Type B pancreatic cell (in vitro differentiated cells): ENCODE results near the gene LRRFIP1. TPM values are rescaled to one million over a fixed set of nuclear protein-coding genes. Genes with fewer than 3 reads are reported as not detected.

ENCODE experiments used
- DNase-seq: peaks from one replicate; pipeline ENCODE4 v3.0.0; 2021; ENCODE audit warnings: mixed read lengths; ENCODE audit not compliant: unreplicated experiment; ENCODE audit errors: extremely low spot score
- H3K27ac Mint-ChIP-seq: 2 replicates; pipeline ENCODE4 v1.8.0; 2021; ENCODE audit warnings: mild to moderate bottlenecking, mixed read lengths
- H3K27me3 Mint-ChIP-seq: 2 replicates; pipeline ENCODE4 v1.8.0; 2021; ENCODE audit warnings: mixed read lengths
- H3K36me3 Mint-ChIP-seq: 2 replicates; pipeline ENCODE4 v1.8.0; 2021; ENCODE audit warnings: mixed read lengths
- H3K4me1 Mint-ChIP-seq: one replicate; pipeline ENCODE4 v1.8.0; 2021; ENCODE audit warnings: mixed read lengths; ENCODE audit not compliant: unreplicated experiment
- H3K4me3 Mint-ChIP-seq: 2 replicates; pipeline ENCODE4 v1.8.0; 2021; ENCODE audit warnings: mild to moderate bottlenecking, mixed read lengths
- H3K9me3 Mint-ChIP-seq: 2 replicates; pipeline ENCODE4 v1.8.0; 2021; ENCODE audit warnings: mixed read lengths
- total RNA-seq: library from RNA; stranded (reverse); gene quantifications from 2 replicates; pipeline ENCODE4 v1.2.1, GENCODE V29; 2021; ENCODE audit warnings: low replicate concordance
- TF ChIP-seq, protein P1 (sequence below): fragments of 200-600 bp; sonication (generic); conservative IDR thresholded peaks from 2 replicates; pipeline ENCODE4 v1.5.0; 2021; ENCODE audit warnings: antibody characterized with exemption, mild to moderate bottlenecking

LRRFIP1 gene
- total RNA-seq, 1 donor from 2014 or later = 53.8 TPM

- Mint-ChIP-seq H3K9me3 (no peaks in the 10 kb centered on the region), H3K36me3 (no peaks in the 10 kb centered on the region), H3K27me3 (peaks cover 11% of the 10 kb centered on the region), H3K4me3 (no peak overlapping the region), H3K4me1 (peaks cover 26% of the 10 kb centered on the region), H3K27ac (no peak overlapping the region)
- no peak for DNase-seq
- TF ChIP-seq, protein P1, sequence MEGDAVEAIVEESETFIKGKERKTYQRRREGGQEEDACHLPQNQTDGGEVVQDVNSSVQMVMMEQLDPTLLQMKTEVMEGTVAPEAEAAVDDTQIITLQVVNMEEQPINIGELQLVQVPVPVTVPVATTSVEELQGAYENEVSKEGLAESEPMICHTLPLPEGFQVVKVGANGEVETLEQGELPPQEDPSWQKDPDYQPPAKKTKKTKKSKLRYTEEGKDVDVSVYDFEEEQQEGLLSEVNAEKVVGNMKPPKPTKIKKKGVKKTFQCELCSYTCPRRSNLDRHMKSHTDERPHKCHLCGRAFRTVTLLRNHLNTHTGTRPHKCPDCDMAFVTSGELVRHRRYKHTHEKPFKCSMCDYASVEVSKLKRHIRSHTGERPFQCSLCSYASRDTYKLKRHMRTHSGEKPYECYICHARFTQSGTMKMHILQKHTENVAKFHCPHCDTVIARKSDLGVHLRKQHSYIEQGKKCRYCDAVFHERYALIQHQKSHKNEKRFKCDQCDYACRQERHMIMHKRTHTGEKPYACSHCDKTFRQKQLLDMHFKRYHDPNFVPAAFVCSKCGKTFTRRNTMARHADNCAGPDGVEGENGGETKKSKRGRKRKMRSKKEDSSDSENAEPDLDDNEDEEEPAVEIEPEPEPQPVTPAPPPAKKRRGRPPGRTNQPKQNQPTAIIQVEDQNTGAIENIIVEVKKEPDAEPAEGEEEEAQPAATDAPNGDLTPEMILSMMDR = no peak
Observed at GRCh38 chr2:237596520-237597195, 30.7 kb upstream of the LRRFIP1 start.

GRCh38 chr2:237597196-237598145 is 29.9 kb upstream of the LRRFIP1 start:
- no peaks in the 10 kb centered on the region for H3K36me3 Mint-ChIP-seq
- TF ChIP-seq, protein P1 = no peak
- no peak for DNase-seq
- no peak overlapping the region for H3K27ac Mint-ChIP-seq
- no peak overlapping the region for H3K4me3 Mint-ChIP-seq
- peaks cover 32% of the 10 kb centered on the region for H3K4me1 Mint-ChIP-seq
- H3K27me3 Mint-ChIP-seq = peaks cover 11% of the 10 kb centered on the region
- no peaks in the 10 kb centered on the region for H3K9me3 Mint-ChIP-seq

GRCh38 chr2:237598468-237599208 is 28.7 kb upstream of the LRRFIP1 start:
- DNase-seq = no peak
- Mint-ChIP-seq H3K4me3 (no peak overlapping the region), H3K27ac (no peak overlapping the region), H3K9me3 (no peaks in the 10 kb centered on the region), H3K27me3 (peaks cover 11% of the 10 kb centered on the region), H3K36me3 (no peaks in the 10 kb centered on the region), H3K4me1 (peaks cover 39% of the 10 kb centered on the region)
- TF ChIP-seq, protein P1 = no peak

GRCh38 chr2:237599465-237600110 is 27.8 kb upstream of the LRRFIP1 start:
- H3K27ac Mint-ChIP-seq = no peak overlapping the region
- H3K36me3 Mint-ChIP-seq = no peaks in the 10 kb centered on the region
- H3K9me3 Mint-ChIP-seq = no peaks in the 10 kb centered on the region
- peaks cover 11% of the 10 kb centered on the region for H3K27me3 Mint-ChIP-seq
- peaks cover 35% of the 10 kb centered on the region for H3K4me1 Mint-ChIP-seq
- DNase-seq = no peak
- TF ChIP-seq, protein P1 = no peak
- H3K4me3 Mint-ChIP-seq = no peak overlapping the region

- no peak for DNase-seq
- H3K4me1 Mint-ChIP-seq = peaks cover 28% of the 10 kb centered on the region
- no peaks in the 10 kb centered on the region for H3K36me3 Mint-ChIP-seq
- H3K9me3 Mint-ChIP-seq = no peaks in the 10 kb centered on the region
- peaks cover 11% of the 10 kb centered on the region for H3K27me3 Mint-ChIP-seq
- TF ChIP-seq, protein P1 = no peak
- no peak overlapping the region for H3K27ac Mint-ChIP-seq
- H3K4me3 Mint-ChIP-seq = no peak overlapping the region
Observed at GRCh38 chr2:237600205-237600846, 27.1 kb upstream of the LRRFIP1 start.
